DND-41 (cell line): ENCODE measurements around the gene BMF.
A peak's percentile ranks its signal among the peaks of the same experiment; 100 is the strongest.

Source experiments
- ATAC-seq: fragments of 200-7000 bp; cut with Tn5 transposase; 3 replicates; pipeline ENCODE4 v1.9.1; 2021; ENCODE audit warnings: low read depth; ENCODE audit not compliant: insufficient read depth
- DNase-seq: peaks from one replicate; pipeline ENCODE4 v3.0.0-alpha.2; 2020
- H2AFZ ChIP-seq: 2 replicates; pipeline ENCODE4 v1.6.0; 2012; ENCODE audit warnings: low read depth, low read length
- H3K27ac ChIP-seq: 2 replicates; pipeline ENCODE4 v1.5.1; 2012; ENCODE audit warnings: low read length, inconsistent platforms
- H3K27me3 ChIP-seq: fragments of 200-600 bp; sonication (generic); 2 replicates; pipeline ENCODE4 v1.6.0; 2012; ENCODE audit warnings: low read length, mild to moderate bottlenecking, inconsistent platforms; ENCODE audit not compliant: insufficient read depth, poor library complexity
- H3K36me3 ChIP-seq: 2 replicates; pipeline ENCODE4 v1.5.1; 2012; ENCODE audit warnings: low read length, inconsistent platforms; ENCODE audit not compliant: insufficient read depth
- H3K4me1 ChIP-seq: 2 replicates; pipeline ENCODE4 v1.5.1; 2012; ENCODE audit warnings: mild to moderate bottlenecking, low read length; ENCODE audit not compliant: insufficient read depth
- H3K4me2 ChIP-seq: 2 replicates; pipeline ENCODE4 v1.6.0; 2012; ENCODE audit warnings: mild to moderate bottlenecking, moderate library complexity, low read length, inconsistent platforms; ENCODE audit not compliant: insufficient read depth
- H3K4me3 ChIP-seq, 2 experiments: fragments of 200-600 bp in 1 of 2; shearing (Covaris generic) in 1 of 2; 2 replicates each; pipeline ENCODE4 v1.5.1; 2012 to 2016; ENCODE audit warnings: inconsistent platforms in 2 of 2, low read length in 2 of 2, mild to moderate bottlenecking in 2 of 2, low read depth in 1 of 2, moderate library complexity in 1 of 2
- H3K79me2 ChIP-seq: 2 replicates; pipeline ENCODE4 v1.6.0; 2012; ENCODE audit warnings: low read length, inconsistent platforms; ENCODE audit not compliant: insufficient read depth
- H3K9ac ChIP-seq: 2 replicates; pipeline ENCODE4 v1.6.0; 2012; ENCODE audit warnings: low read depth, mild to moderate bottlenecking, inconsistent platforms, low read length, moderate library complexity
- H3K9me3 ChIP-seq: 2 replicates; pipeline ENCODE4 v1.5.1; 2012; ENCODE audit warnings: low read length, moderate library complexity, mild to moderate bottlenecking, inconsistent platforms; ENCODE audit not compliant: insufficient read depth, severe bottlenecking
- H4K20me1 ChIP-seq: 2 replicates; pipeline ENCODE4 v1.6.0; 2012; ENCODE audit warnings: low read length; ENCODE audit not compliant: insufficient read depth
- CTCF ChIP-seq: IDR thresholded peaks from 2 replicates; pipeline ENCODE4 v1.5.1; 2012; ENCODE audit warnings: borderline replicate concordance, low read length, moderate library complexity, mild to moderate bottlenecking; ENCODE audit not compliant: poor library complexity, severe bottlenecking; ENCODE audit errors: extremely low read depth
- EZH2 ChIP-seq: IDR thresholded peaks from 3 replicates; pipeline ENCODE4 v1.6.1; 2012; ENCODE audit warnings: borderline replicate concordance, low read depth, mild to moderate bottlenecking, moderate library complexity, low read length, inconsistent platforms; ENCODE audit not compliant: severe bottlenecking

The BMF gene

GRCh38 chr15:40082195-40082883 is 26.3 kb downstream of the BMF start:
- H3K4me3 ChIP-seq = no peak overlapping the region
- ATAC-seq = no peak; the same call in 2 of the 3 replicates

GRCh38 chr15:40081691-40082194 is 26.9 kb downstream of the BMF start:
- TF ChIP-seq CTCF (no peak), EZH2 (no peak)
- Histone ChIP-seq H3K4me3 (no peak overlapping the region), H3K79me2 (no peaks in the 10 kb centered on the region), H2AFZ (no peak overlapping the region; the same call in 1 of the 2 replicates), H3K27me3 (no peaks in the 10 kb centered on the region), H4K20me1 (no peaks in the 10 kb centered on the region), H3K9me3 (no peaks in the 10 kb centered on the region), H3K27ac (no peak overlapping the region), H3K4me2 (no peak overlapping the region), H3K36me3 (no peaks in the 10 kb centered on the region), H3K4me1 (no peaks in the 10 kb centered on the region), H3K9ac (no peak overlapping the region)
- ATAC-seq = peak; percentile 74
- peak; percentile 31 for DNase-seq

More at GRCh38 chr15:40082195-40082883, 26.3 kb downstream of the BMF start:
- Histone ChIP-seq H2AFZ (no peak overlapping the region), H3K27me3 (no peaks in the 10 kb centered on the region), H3K9ac (no peak overlapping the region), H3K79me2 (no peaks in the 10 kb centered on the region), H3K27ac (no peak overlapping the region), H3K4me1 (no peaks in the 10 kb centered on the region), H3K4me2 (no peak overlapping the region), H3K9me3 (no peaks in the 10 kb centered on the region), H4K20me1 (no peaks in the 10 kb centered on the region), H3K36me3 (no peaks in the 10 kb centered on the region)
- TF ChIP-seq CTCF (no peak), EZH2 (no peak)
- no peak for DNase-seq

- Histone ChIP-seq H3K4me3 (no peak overlapping the region), H3K4me2 (no peak overlapping the region), H2AFZ (no peak overlapping the region), H3K27ac (no peak overlapping the region), H3K9ac (no peak overlapping the region), H3K79me2 (no peaks in the 10 kb centered on the region), H4K20me1 (no peaks in the 10 kb centered on the region), H3K36me3 (no peaks in the 10 kb centered on the region), H3K27me3 (no peaks in the 10 kb centered on the region), H3K4me1 (no peaks in the 10 kb centered on the region), H3K9me3 (no peaks in the 10 kb centered on the region)
- ATAC-seq (no peak), DNase-seq (no peak)
- TF ChIP-seq EZH2 = no peak
- TF ChIP-seq CTCF = no peak
These were observed 27.8 kb downstream of the BMF start for GRCh38 chr15:40080847-40081246.

GRCh38 chr15:40080104-40080503 is 28.6 kb downstream of the BMF start:
- ATAC-seq = no peak
- no peak for TF ChIP-seq CTCF
- no peak for TF ChIP-seq EZH2
- no peak overlapping the region for H2AFZ ChIP-seq
- no peak overlapping the region for H3K27ac ChIP-seq
- H3K4me3 ChIP-seq = no peak overlapping the region
- no peaks in the 10 kb centered on the region for H3K4me1 ChIP-seq
- no peaks in the 10 kb centered on the region for H3K27me3 ChIP-seq
- H3K36me3 ChIP-seq = no peaks in the 10 kb centered on the region
- H4K20me1 ChIP-seq = no peaks in the 10 kb centered on the region
- no peak overlapping the region for H3K4me2 ChIP-seq
- H3K9ac ChIP-seq = no peak overlapping the region
- no peaks in the 10 kb centered on the region for H3K9me3 ChIP-seq
- H3K79me2 ChIP-seq = no peaks in the 10 kb centered on the region
- DNase-seq = no peak
